SKM-1 (cell line): ENCODE data around the gene TOM1L1.

Source experiments
- DNase-seq: peaks from one replicate; lab custom pipeline; 2025; ENCODE audit not compliant: unreplicated experiment; lab: John Stamatoyannopoulos, UW

The TOM1L1 gene

GRCh38 chr17:54945231-54945630, 44.6 kb downstream of the TOM1L1 start:
- DNase-seq: no peak

DNA sequence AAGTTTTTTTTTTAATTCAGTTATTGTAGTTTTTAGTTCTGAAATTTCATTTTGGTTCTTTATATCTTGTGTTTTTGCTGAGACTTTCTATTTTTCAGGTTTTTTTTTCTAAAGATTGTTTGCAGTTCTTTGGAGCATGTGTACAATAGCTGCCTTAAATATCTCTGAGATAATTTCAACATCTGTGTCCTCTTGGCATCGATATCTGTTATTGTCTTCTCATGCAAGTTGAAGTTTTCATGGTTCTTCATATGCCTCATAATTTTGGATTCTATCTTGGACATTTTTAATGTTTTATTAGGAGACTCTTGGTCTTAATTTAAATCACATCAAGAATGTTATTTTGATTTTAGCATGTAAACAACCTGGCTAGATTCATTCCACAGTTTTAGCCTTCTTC, 45.0 kb downstream of the TOM1L1 start:
- DNase-seq: no peak

DNA sequence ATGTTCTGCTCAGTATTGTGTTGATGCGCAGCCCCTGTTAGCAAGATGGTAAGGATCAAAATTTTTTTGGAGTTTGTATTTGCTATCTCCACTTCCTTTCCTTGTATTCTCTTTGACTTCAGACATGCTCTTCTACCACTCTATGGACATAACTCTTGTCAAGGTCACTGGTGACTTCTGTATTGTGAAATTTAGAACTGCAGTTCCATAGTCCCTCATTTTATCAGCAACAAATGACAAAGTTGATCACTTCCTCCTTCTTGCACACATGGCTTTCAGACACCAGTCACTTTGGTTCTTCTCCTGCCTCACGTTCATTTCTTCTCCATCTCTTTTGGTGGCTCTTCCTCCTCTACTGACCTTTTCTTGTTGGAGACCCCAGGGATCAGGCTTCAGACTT, 46.7 kb downstream of the TOM1L1 start:
- DNase-seq: peak; percentile 23

GRCh38 chr17:54948380-54948779, 47.7 kb downstream of the TOM1L1 start:
- no peak for DNase-seq

- DNase-seq: no peak
Measured at GRCh38 chr17:54950116-54950515, 49.5 kb downstream of the TOM1L1 start.

GRCh38 chr17:54951286-54951685, 50.6 kb downstream of the TOM1L1 start:
- no peak for DNase-seq

GRCh38 chr17:54956791-54957190, 56.1 kb downstream of the TOM1L1 start:
- DNase-seq: no peak

DNA sequence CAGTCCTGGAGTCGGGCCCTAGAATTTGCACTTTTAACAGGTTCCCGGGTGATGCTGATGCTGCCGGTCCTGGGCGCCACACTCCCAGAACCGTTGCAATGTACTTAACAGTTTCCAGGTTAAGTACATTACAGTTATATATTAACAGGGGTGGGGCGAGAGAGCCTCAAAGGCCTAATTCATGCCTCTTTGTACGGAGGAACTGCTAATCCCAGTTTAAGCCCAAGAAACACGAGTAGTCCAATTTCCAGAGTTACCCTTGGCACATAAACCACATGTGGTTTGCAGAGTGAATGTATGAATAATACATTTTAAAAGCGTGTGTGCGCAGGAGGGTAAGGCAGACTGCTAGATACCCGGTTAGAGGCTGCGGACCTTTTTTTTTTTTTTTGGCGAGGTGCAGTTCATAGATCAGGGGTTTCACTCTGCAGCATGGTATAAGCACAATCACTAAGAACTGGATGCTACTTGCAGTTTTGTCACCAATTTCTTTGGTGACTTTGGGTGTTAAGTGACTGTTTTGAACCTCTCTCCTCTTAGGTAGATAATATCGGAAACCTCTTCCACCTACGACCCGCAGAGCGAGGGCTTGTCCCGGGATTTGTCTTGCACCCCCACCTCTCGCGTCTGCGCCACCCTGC, 67.1 kb downstream of the TOM1L1 start:
- DNase-seq: no peak

DNA sequence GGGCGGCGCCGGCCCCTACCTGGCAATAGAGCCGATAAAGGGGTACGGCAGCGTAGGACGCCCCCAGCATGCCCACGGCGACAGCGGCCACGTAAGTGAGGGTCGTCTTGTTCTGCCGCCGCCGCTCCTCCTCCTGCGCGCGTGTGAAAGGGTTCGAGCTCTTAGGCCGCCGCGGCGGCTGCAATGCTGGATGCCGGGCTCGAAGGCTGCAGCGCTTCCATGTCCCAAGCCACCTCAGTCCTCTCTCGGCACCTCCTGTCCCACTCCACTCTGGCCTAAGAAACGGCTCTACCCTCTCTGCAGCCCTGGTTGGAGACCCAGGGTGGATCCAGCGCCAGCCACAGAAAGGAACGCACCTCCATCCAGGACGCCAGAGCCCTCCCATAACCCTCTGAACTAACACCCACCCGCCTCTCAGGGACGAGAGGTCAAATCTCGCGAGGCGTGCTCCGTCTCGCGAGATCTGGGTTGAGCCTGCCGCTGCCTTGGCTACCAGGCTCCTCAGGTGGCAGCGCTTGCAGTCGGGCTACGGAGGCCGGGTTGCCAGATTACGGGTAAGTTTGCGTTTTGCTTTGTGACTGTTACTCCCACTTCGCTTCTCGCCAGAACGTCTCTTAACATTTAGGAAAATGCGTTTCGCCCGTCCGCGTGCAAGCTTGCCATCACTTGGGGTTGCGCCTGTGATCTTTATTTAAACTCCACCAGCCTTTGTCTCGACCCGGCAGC, 67.8 kb downstream of the TOM1L1 start, which contains the start of the genes COX11 and STXBP4:
COX11 (minus strand) TSS at position 393 of the 726 bp plus-strand sequence; CDS start at position 385, 8 bp downstream.
STXBP4 (plus strand) TSS at position 504 of the 726 bp plus-strand sequence. CDS start 17,455 bp downstream, outside the sequence.
- peak; percentile 93 for DNase-seq

DNA sequence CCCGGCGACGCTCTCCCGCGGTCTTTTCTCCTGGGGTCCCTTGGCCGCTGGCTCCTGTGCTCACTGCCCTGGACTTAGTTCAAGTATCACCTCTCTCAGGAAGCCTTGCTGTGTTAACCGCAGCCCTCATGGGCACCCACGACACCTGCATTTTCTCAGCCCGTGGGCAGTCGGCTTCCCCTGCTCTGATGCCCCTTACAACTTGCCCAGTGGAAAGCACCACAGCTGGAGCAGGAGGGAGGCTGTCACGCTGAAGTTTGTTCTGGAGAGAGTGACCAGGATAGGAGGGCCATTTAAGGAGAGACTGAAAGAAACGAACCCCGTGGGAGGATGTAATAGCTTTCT, 68.3 kb downstream of the TOM1L1 start:
- DNase-seq: no peak

DNA sequence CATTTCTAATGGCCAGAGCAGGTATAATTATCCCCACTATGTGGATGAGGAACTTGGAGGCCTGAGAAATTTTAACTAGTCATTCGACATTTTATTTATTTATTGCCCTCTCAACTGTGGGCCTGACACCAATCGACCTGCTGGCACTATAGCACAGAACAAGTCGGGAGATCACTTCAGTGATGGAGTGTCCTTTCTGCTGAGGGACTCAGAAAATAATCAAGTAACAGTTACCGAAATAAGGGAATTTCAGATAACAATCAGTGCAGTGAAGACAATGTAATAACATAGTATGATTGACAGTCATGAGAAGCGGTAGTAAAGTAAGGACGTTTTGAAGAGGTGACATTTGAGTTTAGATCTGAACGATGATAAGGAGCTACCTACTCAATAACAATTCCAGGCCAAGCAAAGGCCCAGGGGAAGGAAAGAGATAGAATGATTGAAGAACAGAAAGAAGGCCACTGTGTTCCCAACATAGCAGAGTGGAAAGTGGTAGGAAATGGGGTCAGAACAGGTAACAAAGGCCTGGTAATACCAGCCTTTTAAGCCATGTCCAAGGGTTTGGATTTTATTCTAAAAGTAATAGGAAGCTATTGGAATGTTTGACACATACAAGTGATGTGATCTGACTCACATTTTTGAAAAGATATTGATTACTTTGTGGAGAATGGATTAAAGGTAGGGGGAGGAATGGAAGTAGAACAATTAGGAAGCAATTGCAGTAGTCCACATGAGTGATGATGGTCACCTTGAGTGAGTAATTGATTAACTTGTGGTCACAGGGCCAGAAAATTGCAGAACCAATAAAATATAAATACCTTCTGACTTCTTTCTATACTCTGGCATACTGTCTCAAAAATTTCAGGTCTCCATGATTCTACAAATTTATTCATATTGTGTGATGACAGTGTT, 69.3 kb downstream of the TOM1L1 start:
- DNase-seq: no peak

GRCh38 chr17:54971147-54971546, 70.5 kb downstream of the TOM1L1 start:
- no peak for DNase-seq

DNA sequence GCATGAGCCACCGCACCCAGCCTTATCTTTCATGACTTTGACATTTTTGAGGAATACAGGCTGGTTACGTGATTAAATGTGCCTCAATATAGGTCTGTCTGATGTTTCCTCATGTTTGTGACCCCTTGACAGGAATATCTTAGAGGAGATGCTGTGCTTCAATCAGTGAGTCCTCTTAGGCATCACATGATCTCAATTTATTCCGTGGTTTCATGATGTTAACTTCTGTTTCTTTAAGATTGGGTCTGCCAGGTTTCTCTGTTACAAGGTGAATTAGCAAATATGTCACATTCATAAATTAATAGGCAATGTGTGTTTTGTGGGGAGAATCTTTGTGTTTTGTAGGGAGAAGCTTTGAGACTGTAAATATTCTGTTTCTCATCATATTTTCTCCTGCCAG, 71.2 kb downstream of the TOM1L1 start:
- no peak for DNase-seq

DNA sequence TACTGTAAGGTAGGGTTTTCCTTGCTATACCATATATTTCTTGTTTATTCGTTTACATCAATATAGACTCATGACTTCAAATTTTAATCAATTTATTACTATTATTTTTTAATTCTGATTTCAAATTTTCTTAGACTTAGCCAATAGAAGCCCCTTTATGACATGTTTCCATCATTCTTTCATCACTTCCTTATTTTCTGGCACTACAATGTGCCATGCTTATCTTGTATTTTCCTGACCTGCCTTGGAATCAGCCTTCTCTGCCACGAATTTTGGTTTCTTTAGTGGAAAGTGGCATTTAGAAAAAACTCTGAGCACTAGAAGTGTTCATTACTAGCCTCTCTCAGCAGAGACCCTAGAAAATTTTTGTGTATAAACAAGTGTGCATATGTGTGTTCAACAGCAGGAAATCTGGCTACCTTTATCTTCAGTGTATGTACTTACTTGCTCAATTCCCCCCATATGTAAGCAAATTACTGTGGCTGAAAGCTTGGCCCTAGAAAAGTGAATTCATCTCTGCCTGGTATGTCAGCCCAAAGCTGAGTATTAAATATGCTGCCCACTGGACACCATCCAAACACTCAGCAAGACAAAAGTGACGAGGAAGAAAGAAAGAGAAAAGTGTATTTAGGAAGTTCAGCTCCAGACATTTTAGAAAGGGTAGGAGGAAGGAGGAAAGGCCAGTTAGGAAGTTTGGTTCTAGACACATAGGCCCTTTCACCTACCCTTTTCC, 71.9 kb downstream of the TOM1L1 start:
- DNase-seq: no peak

DNA sequence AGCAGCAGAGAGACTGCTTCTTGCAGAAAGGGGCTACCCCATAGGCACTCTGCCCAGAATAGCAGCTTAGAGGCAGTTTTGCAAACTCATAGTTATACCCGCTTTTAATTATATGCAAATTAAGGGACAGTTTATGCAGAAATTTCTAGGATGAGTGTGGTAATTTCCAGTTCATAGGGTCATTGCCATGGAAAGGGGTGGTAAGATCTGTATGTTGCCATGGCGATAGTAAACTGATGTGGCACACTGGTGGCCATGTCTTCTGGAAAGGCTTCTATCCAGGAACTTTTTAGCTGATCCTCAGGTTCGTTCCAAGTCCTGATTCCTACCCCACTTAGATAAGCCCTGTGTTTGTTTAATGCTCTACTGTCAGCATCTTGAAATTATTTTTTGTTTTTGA, 74.1 kb downstream of the TOM1L1 start:
- DNase-seq: no peak

GRCh38 chr17:54976316-54976715, 75.7 kb downstream of the TOM1L1 start:
- DNase-seq: no peak

DNA sequence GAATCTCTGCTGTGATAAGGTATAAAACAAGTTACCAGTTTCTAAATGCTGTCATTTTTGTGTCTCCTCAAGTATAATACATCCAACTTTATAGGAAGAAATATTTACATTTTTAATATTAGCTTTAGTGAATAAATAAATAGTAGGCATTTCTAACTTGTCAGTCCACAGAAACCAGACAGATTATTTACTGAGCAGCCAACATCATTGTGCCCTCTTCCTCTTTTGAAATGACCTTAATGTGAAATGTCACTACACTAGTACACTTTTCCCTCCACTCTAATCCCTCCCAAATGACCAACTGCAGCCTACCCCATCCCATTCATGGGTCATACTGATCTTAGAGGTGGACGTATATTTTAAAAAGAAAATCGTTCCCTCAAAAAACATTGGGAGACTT, 77.1 kb downstream of the TOM1L1 start:
- no peak for DNase-seq

DNA sequence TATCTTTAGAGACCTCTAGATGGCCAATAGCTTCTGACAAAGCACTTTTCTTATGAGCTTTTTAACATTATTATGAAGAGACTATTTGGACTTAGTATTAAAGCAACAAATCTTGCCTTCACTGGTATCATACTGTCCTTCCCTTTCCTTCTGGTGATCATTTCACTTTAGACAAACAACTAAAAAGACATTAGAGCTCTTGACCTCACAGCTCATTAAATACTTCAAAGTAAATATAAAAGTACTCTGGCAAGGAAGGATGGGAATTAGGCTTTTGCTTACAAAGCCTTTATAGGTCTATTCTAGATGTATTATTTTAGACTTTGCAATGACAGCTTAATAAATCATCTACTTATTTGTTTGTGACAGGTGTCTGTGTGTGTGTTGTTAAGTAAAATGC, 79.0 kb downstream of the TOM1L1 start:
- no peak for DNase-seq

- DNase-seq: no peak
Measured at GRCh38 chr17:54980375-54980774, 79.7 kb downstream of the TOM1L1 start.

- no peak for DNase-seq
Measured at GRCh38 chr17:54982399-54982798, 81.7 kb downstream of the TOM1L1 start.

DNA sequence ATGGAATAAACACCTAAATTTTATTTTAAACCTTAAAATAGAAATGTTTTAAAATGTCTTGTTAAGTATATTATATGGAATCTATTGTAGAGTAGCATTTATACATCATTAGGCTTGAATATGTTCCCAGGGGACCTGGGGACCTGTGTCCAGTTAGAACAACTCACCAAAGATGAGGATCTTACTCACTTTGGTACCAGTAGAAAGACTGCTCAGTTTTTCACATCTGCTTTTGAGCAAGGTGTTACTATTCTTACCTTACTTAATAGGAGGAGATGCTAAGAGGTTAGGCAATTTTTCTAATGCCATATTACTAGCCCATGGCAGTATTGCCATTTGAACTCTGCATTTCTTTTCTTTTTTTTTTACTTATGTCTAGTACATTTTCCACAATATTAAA, 82.6 kb downstream of the TOM1L1 start:
- DNase-seq: no peak
